ENCODE results near the gene PROB1.

DNA sequence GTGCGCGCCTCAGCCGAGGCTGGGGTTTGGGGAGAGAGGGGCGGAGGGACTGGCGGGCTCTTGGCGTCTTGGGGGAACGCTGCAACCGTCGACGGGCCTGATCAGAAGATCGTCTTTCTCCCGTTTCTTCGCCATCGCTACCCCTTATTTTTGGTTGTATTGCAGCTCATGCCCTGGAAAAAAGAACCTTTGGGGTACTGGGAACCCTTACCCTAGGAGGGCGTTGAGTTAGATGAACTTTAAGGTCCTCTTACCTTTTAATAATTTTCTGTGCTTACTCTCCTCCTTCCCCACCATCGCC, 52.5 kb downstream of the PROB1 start:
- no peak for TF ChIP-seq EZH2 (IDR thresholded peaks at IDR 0.05; ENCODE audit: borderline replicate concordance)
- TF ChIP-seq, protein P1, sequence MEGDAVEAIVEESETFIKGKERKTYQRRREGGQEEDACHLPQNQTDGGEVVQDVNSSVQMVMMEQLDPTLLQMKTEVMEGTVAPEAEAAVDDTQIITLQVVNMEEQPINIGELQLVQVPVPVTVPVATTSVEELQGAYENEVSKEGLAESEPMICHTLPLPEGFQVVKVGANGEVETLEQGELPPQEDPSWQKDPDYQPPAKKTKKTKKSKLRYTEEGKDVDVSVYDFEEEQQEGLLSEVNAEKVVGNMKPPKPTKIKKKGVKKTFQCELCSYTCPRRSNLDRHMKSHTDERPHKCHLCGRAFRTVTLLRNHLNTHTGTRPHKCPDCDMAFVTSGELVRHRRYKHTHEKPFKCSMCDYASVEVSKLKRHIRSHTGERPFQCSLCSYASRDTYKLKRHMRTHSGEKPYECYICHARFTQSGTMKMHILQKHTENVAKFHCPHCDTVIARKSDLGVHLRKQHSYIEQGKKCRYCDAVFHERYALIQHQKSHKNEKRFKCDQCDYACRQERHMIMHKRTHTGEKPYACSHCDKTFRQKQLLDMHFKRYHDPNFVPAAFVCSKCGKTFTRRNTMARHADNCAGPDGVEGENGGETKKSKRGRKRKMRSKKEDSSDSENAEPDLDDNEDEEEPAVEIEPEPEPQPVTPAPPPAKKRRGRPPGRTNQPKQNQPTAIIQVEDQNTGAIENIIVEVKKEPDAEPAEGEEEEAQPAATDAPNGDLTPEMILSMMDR (IDR thresholded peaks at IDR 0.05; ENCODE audit: poor library complexity), result no peak

All from hepatocyte (in vitro differentiated cells).